Loucy (cell line): Measurements from ENCODE around the gene JTB.

Experiments used
- H2AFZ ChIP-seq: fragments of 200-600 bp; sonication (generic); 2 replicates; pipeline ENCODE4 v1.6.0; 2016; ENCODE audit warnings: antibody characterized with exemption, mild to moderate bottlenecking, low read length, moderate library complexity
- H3F3A ChIP-seq: fragments of 200-600 bp; 2 replicates; pipeline ENCODE4 v1.6.0; 2016; ENCODE audit warnings: antibody characterized with exemption, low read depth, mild to moderate bottlenecking
- H3K27me3 ChIP-seq: fragments of 200-600 bp; sonication (generic); 2 replicates; pipeline ENCODE4 v1.6.1; 2014; ENCODE audit warnings: low read length, mild to moderate bottlenecking; ENCODE audit not compliant: insufficient read depth, poor library complexity, severe bottlenecking
- H3K36me3 ChIP-seq: fragments of 200-600 bp; sonication (generic); 2 replicates; pipeline ENCODE4 v1.6.1; 2016; ENCODE audit warnings: low read length; ENCODE audit not compliant: insufficient read depth
- H3K4me1 ChIP-seq: fragments of 200-600 bp; sonication (generic); 2 replicates; pipeline ENCODE4 v1.5.1; 2014; ENCODE audit warnings: low read length, mild to moderate bottlenecking; ENCODE audit not compliant: insufficient read depth, poor library complexity, severe bottlenecking
- H3K4me2 ChIP-seq: fragments of 200-600 bp; sonication (generic); 2 replicates; pipeline ENCODE4 v1.6.0; 2014; ENCODE audit warnings: antibody characterized with exemption, low read length, low read depth, mild to moderate bottlenecking; ENCODE audit not compliant: poor library complexity, severe bottlenecking
- H3K4me3 ChIP-seq: fragments of 200-600 bp; sonication (generic); 2 replicates; pipeline ENCODE4 v1.5.1; 2014; ENCODE audit warnings: low read length, mild to moderate bottlenecking, mixed read lengths; ENCODE audit not compliant: poor library complexity, severe bottlenecking
- H3K79me2 ChIP-seq: fragments of 200-600 bp; sonication (generic); 2 replicates; pipeline ENCODE4 v1.6.1; 2014; ENCODE audit warnings: low read length; ENCODE audit not compliant: insufficient read depth
- H3K9ac ChIP-seq: fragments of 200-600 bp; sonication (generic); 2 replicates; pipeline ENCODE4 v1.6.0; 2014; ENCODE audit warnings: mild to moderate bottlenecking, low read depth, low read length, moderate library complexity; ENCODE audit not compliant: poor library complexity, severe bottlenecking
- H3K9me2 ChIP-seq: fragments of 200-600 bp; sonication (generic); replicated peaks from 2 replicates; pipeline ENCODE4 v1.6.1; 2016; ENCODE audit warnings: low read depth, low read length, mixed read lengths
- H3K9me3 ChIP-seq: fragments of 200-600 bp; sonication (generic); 2 replicates; pipeline ENCODE4 v1.6.1; 2014; ENCODE audit warnings: mild to moderate bottlenecking, antibody characterized with exemption, low read length, low read depth; ENCODE audit not compliant: insufficient read depth
- H4K20me1 ChIP-seq: fragments of 200-600 bp; sonication (generic); 2 replicates; pipeline ENCODE4 v1.6.0; 2014; ENCODE audit warnings: antibody characterized with exemption, low read length, mild to moderate bottlenecking; ENCODE audit not compliant: insufficient read depth, poor library complexity, severe bottlenecking
- EZH2phosphoT487 ChIP-seq: fragments of 200-600 bp; IDR thresholded peaks from 2 replicates; pipeline ENCODE4 v1.6.1; 2018; ENCODE audit warnings: antibody characterized with exemption, mild to moderate bottlenecking, moderate library complexity, borderline replicate concordance
- TF ChIP-seq, protein P1 (sequence below): fragments of 200-600 bp; sonication (generic); conservative IDR thresholded peaks from 2 replicates; pipeline ENCODE4 v1.5.1; 2014; ENCODE audit warnings: mild to moderate bottlenecking, antibody characterized with exemption, low read length

JTB gene

DNA sequence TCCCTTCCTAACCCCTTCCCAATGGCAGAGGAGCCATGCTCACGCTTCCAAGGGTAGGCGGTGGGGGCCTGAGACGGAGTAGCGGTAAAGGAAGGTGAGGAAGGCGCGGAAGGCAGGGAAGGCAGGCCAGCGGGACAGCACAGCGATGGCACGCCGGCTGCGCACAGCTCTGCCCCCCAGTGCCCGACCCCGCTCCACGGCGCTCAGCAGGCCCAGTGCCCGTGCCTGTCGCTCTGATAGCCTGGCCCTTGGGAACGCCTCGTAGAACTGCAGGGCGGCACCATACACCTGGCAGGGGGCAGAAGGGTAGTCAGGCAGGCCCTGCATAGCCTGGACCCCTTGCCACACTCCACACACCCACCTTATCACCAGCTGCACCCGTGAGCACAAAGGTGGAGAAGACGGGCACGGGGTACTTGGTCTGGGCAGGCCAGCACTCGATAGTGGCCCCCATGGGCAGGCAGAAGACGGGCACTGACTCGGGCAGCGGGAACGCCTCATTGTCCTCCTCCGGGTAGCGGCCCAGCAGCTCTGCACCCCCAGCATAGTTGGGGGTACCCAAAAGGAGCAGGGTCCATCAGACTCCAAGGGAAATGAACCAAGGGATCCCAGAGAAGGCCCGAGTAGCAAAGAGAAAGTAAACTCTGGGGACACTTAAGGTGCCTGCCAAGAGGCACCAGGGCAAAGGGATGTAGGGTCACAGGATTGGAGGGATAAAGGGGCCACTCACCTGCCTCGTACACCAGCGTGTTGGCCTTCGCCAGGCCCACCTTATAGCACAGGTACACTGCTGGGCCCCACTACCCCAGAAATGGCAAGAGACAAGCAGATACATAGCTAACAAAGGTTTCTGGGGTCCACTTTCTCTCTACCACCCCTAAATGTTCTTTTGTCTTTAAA is 35.4 kb downstream of the JTB start:
- H3K9me3 ChIP-seq = no peaks in the 10 kb centered on the region
- H3F3A ChIP-seq = no peaks in the 10 kb centered on the region
- H3K27me3 ChIP-seq = no peaks in the 10 kb centered on the region
- H4K20me1 ChIP-seq = peaks cover 23% of the 10 kb centered on the region
- H3K4me1 ChIP-seq = peaks cover 21% of the 10 kb centered on the region
- TF ChIP-seq, protein P1, sequence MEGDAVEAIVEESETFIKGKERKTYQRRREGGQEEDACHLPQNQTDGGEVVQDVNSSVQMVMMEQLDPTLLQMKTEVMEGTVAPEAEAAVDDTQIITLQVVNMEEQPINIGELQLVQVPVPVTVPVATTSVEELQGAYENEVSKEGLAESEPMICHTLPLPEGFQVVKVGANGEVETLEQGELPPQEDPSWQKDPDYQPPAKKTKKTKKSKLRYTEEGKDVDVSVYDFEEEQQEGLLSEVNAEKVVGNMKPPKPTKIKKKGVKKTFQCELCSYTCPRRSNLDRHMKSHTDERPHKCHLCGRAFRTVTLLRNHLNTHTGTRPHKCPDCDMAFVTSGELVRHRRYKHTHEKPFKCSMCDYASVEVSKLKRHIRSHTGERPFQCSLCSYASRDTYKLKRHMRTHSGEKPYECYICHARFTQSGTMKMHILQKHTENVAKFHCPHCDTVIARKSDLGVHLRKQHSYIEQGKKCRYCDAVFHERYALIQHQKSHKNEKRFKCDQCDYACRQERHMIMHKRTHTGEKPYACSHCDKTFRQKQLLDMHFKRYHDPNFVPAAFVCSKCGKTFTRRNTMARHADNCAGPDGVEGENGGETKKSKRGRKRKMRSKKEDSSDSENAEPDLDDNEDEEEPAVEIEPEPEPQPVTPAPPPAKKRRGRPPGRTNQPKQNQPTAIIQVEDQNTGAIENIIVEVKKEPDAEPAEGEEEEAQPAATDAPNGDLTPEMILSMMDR = no peak
- no peak for TF ChIP-seq EZH2phosphoT487
- H2AFZ ChIP-seq = no peak overlapping the region
- H3K36me3 ChIP-seq = peaks cover 42% of the 10 kb centered on the region; the same call in 1 of the 2 replicates
- H3K4me2 ChIP-seq = no peak overlapping the region
- no peak overlapping the region for H3K9ac ChIP-seq
- H3K4me3 ChIP-seq = no peak overlapping the region
- peaks cover 37% of the 10 kb centered on the region for H3K79me2 ChIP-seq
- no peaks in the 10 kb centered on the region for H3K9me2 ChIP-seq

GRCh38 chr1:153940756-153941155 is 36.7 kb downstream of the JTB start:
- no peak overlapping the region for H3K4me3 ChIP-seq
- H3K4me2 ChIP-seq = no peak overlapping the region
- no peaks in the 10 kb centered on the region for H3F3A ChIP-seq
- no peak overlapping the region for H3K9ac ChIP-seq
- peaks cover 17% of the 10 kb centered on the region for H3K4me1 ChIP-seq
- peaks cover 35% of the 10 kb centered on the region for H3K79me2 ChIP-seq
- H4K20me1 ChIP-seq = peaks cover 20% of the 10 kb centered on the region
- no peak for TF ChIP-seq EZH2phosphoT487
- TF ChIP-seq, protein P1 = no peak
- peaks cover 52% of the 10 kb centered on the region; the same call in 1 of the 2 replicates for H3K36me3 ChIP-seq
- no peaks in the 10 kb centered on the region for H3K9me3 ChIP-seq
- H3K27me3 ChIP-seq = no peaks in the 10 kb centered on the region
- H3K9me2 ChIP-seq = no peaks in the 10 kb centered on the region
- H2AFZ ChIP-seq = no peak overlapping the region

DNA sequence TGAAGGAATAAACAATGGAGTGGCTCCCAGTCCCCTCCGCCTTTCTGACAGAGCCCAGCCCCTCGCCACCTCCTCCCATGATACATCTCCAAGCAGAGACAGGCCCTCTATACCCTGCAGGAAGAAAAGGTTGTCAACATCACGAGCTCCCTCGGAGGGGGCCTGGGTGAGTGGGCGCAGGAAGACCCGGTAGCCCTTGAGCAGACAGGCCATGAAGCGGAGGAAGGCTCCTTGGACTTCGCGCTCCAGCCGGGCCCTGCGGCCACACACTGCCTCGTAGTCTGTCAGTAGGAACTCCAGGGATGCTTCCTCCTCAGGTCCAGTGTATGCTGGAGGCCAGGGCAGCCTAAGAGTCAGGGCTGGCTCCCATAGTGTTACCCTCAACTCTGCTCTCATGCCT is 38.0 kb downstream of the JTB start:
- Histone ChIP-seq H3K79me2 (peaks cover 23% of the 10 kb centered on the region), H4K20me1 (peaks cover 9% of the 10 kb centered on the region), H3K4me1 (peaks cover 8% of the 10 kb centered on the region), H2AFZ (no peak overlapping the region), H3K36me3 (peaks cover 54% of the 10 kb centered on the region; the same call in 1 of the 2 replicates), H3K27me3 (no peaks in the 10 kb centered on the region), H3K9me2 (no peaks in the 10 kb centered on the region), H3K9ac (no peak overlapping the region), H3K4me3 (no peak overlapping the region), H3K4me2 (no peak overlapping the region), H3K9me3 (no peaks in the 10 kb centered on the region), H3F3A (no peaks in the 10 kb centered on the region)
- TF ChIP-seq EZH2phosphoT487 = no peak
- TF ChIP-seq, protein P1 = no peak
